SK-MEL-5 (cell line): ENCODE measurements around the gene STYXL1. TPM values are rescaled to one million over a fixed set of nuclear protein-coding genes. Genes with fewer than 3 reads are reported as not detected.
"Not testable (repeated sequence)": the region's sequence is repeated elsewhere in the genome, so short reads cannot be mapped to it uniquely, and the experiment has no call there.

Source experiments
- DNase-seq: peaks from one replicate; pipeline ENCODE4 v3.0.0-alpha.2; 2016; ENCODE audit warnings: low read depth, low spot score
- in situ Hi-C: cut with HindIII; loops from 2 replicates; pipeline ENCODE4 v1.10.0; 2016; ENCODE audit warnings: low sequenced_read_pairs, high pct_unique_total_duplicates, low pct_unique_long_range_greater_than_20kb
- total RNA-seq: library from RNA; depleted of rRNA; stranded (reverse); fragments of >200 nt; shearing (Covaris generic); gene quantifications from 2 replicates; pipeline ENCODE4 v1.2.3, GENCODE V29; 2014

The STYXL1 gene
- total RNA-seq, 1 experiment from 2014 or later: 49.0 TPM

- DNase-seq: no peak
- in situ Hi-C loops: no loop called here
Measured at GRCh38 chr7:76071316-76072242, 23.8 kb upstream of the STYXL1 start.

GRCh38 chr7:76069238-76069638 is 21.4 kb upstream of the STYXL1 start:
- DNase-seq: peak; percentile 84
- in situ Hi-C loops: no loop called here

- in situ Hi-C loops: no loop called here
- DNase-seq: no peak
Measured at GRCh38 chr7:76066716-76067503, 19.1 kb upstream of the STYXL1 start.

GRCh38 chr7:76065016-76065612 is 17.3 kb upstream of the STYXL1 start:
- no peak for DNase-seq
- in situ Hi-C loops: no loop called here

GRCh38 chr7:76064208-76064970 is 16.6 kb upstream of the STYXL1 start:
- no peak for DNase-seq
- in situ Hi-C loops: no loop called here

- in situ Hi-C loops: no loop called here
- DNase-seq: no peak
Measured at GRCh38 chr7:76063525-76063924, 15.7 kb upstream of the STYXL1 start.

GRCh38 chr7:76063114-76063513 is 15.3 kb upstream of the STYXL1 start:
- in situ Hi-C loops: no loop called here
- no peak for DNase-seq

- in situ Hi-C loops: no loop called here
- no peak for DNase-seq
Measured at GRCh38 chr7:76062254-76062653, 14.5 kb upstream of the STYXL1 start.

GRCh38 chr7:76060842-76061241 is 13.0 kb upstream of the STYXL1 start:
- DNase-seq: no peak
- in situ Hi-C loops: no loop called here

- in situ Hi-C loops: not testable (repeated sequence)
Measured at GRCh38 chr7:76058745-76059144, 10.9 kb upstream of the STYXL1 start.

GRCh38 chr7:76057813-76058145 is 10.0 kb upstream of the STYXL1 start:
- in situ Hi-C loops: no loop called here

More at GRCh38 chr7:76058745-76059144, 10.9 kb upstream of the STYXL1 start:
- DNase-seq: not testable (repeated sequence)

GRCh38 chr7:76057103-76057812 is 9.5 kb upstream of the STYXL1 start:
- in situ Hi-C loops: no loop called here
- no peak for DNase-seq

More at GRCh38 chr7:76057813-76058145, 10.0 kb upstream of the STYXL1 start:
- DNase-seq: no peak

- no peak for DNase-seq
- in situ Hi-C loops: no loop called here
Measured at GRCh38 chr7:76056241-76056640, 8.4 kb upstream of the STYXL1 start.

- DNase-seq: no peak
- in situ Hi-C loops: no loop called here
Measured at GRCh38 chr7:76054123-76055120, 6.6 kb upstream of the STYXL1 start.

- in situ Hi-C loops: no loop called here
- DNase-seq: no peak
Measured at GRCh38 chr7:76053461-76053860, 5.7 kb upstream of the STYXL1 start.

GRCh38 chr7:76052681-76053080 is 4.9 kb upstream of the STYXL1 start:
- in situ Hi-C loops, DNase-seq: not testable (repeated sequence)
